K562 (cell line): ENCODE measurements around the gene PRKG1. TPM values are rescaled to one million over a fixed set of nuclear protein-coding genes. Genes with fewer than 3 reads are reported as not detected.

Source experiments
- ATAC-seq: fragments of 200-7000 bp; cut with Tn5 transposase; 3 replicates; pipeline ENCODE4 v1.9.1; 2020; ENCODE audit warnings: moderate library complexity
- BruUV-seq: library from RNA; stranded (reverse); fragments of 400-500 nt; replicated peaks from 2 replicates; lab custom pipeline; 2021; lab: Mats Ljungman, UMichigan
- CTCF ChIA-PET: fragments of 300-600 bp; formaldehyde crosslinking; extraction: SDS; loops from one replicate; lab custom pipeline; 2021; ENCODE audit warnings: low intra/inter-chr PET ratio; lab: Yijun Ruan, JAX
- POLR2A ChIA-PET: fragments of 300-600, 350-650 bp; sonication (Branson Sonifier 250); formaldehyde crosslinking; extraction: SDS; loops from one replicate; lab custom pipeline; 2021; ENCODE audit warnings: antibody characterized with exemption, inconsistent platforms; lab: Yijun Ruan, JAX
- DNase-seq, 4 experiments: peaks; one replicate each; pipeline versions ENCODE4 v3.0.0 to v3.0.0-alpha.2; 2011 to 2018; ENCODE audit warnings: low spot score in 3 of 4, mixed read lengths in 3 of 4; ENCODE audit errors: extremely low read depth in 1 of 4
- FAIRE-seq: peaks from 2 replicates; lab custom pipeline; 2011; peaks lifted over from hg19 to GRCh38; lab: Jason Lieb, UNC
- H2AFZ ChIP-seq: 2 replicates; pipeline ENCODE4 v1.6.0; 2011; ENCODE audit warnings: low read depth, low read length, control low read depth, inconsistent platforms
- H3K27ac ChIP-seq: fragments of 200-600 bp; 3 replicates; pipeline ENCODE4 v1.8.0; 2011; ENCODE audit warnings: low read depth, mild to moderate bottlenecking, control low read depth, inconsistent platforms, low read length, moderate library complexity, mixed read lengths; ENCODE audit errors: extremely low read depth
- H3K27me3 ChIP-seq, 2 experiments: fragments of 300-600 bp in 1 of 2; 2 replicates in 1 of 2; 3 replicates in 1 of 2; pipeline versions ENCODE4 v1.6.0 to v1.8.0; 2011; ENCODE audit warnings: inconsistent platforms in 2 of 2, low read length in 2 of 2, mild to moderate bottlenecking in 1 of 2, mixed read lengths in 1 of 2, moderate library complexity in 1 of 2; ENCODE audit not compliant: control insufficient read depth in 2 of 2, insufficient read depth in 2 of 2
- H3K36me3 ChIP-seq: fragments of 300-600 bp; 3 replicates; pipeline ENCODE4 v1.8.0; 2011; ENCODE audit warnings: mild to moderate bottlenecking, low read length, inconsistent platforms; ENCODE audit not compliant: control insufficient read depth, insufficient read depth
- H3K4me1 ChIP-seq, 2 experiments: fragments of 200-600 bp in 1 of 2; replicated peaks in 1 of 2; 2 replicates in 1 of 2; 3 replicates in 1 of 2; pipeline versions ENCODE4 v1.5.1 to v1.8.0; 2011; ENCODE audit warnings: inconsistent platforms in 2 of 2, low read length in 2 of 2, mild to moderate bottlenecking in 1 of 2, mixed read lengths in 1 of 2, moderate library complexity in 1 of 2; ENCODE audit not compliant: control insufficient read depth in 2 of 2, insufficient read depth in 2 of 2
- H3K4me2 ChIP-seq: 2 replicates; pipeline ENCODE4 v1.6.1; 2011; ENCODE audit warnings: low read length, control low read depth, inconsistent platforms, mixed read lengths; ENCODE audit not compliant: insufficient read depth
- H3K4me3 ChIP-seq: fragments of 200-600 bp; sonication (generic), shearing (Covaris generic); 2 replicates; pipeline ENCODE4 v1.5.1; 2016; ENCODE audit warnings: control low read depth, inconsistent platforms
- H3K79me2 ChIP-seq: fragments of 200-600 bp; 3 replicates; pipeline ENCODE4 v1.8.0; 2011; ENCODE audit warnings: low read length, inconsistent platforms; ENCODE audit not compliant: control insufficient read depth, insufficient read depth
- H3K9ac ChIP-seq, 2 experiments: 2 replicates each; pipeline versions ENCODE4 v1.6.0 to v1.6.1; 2011; ENCODE audit warnings: low read depth in 2 of 2, low read length in 2 of 2, control low read depth in 1 of 2, inconsistent platforms in 1 of 2, mild to moderate bottlenecking in 1 of 2, mixed read lengths in 1 of 2; ENCODE audit not compliant: insufficient read depth in 1 of 2
- H3K9me1 ChIP-seq: one replicate; pipeline ENCODE4 v1.6.0; 2011; ENCODE audit warnings: inconsistent platforms, mild to moderate bottlenecking, low read length, moderate library complexity; ENCODE audit not compliant: control insufficient read depth, insufficient read depth
- H3K9me3 ChIP-seq: replicated peaks from 2 replicates; pipeline ENCODE4 v1.5.1; 2011; ENCODE audit warnings: low read depth, low read length, inconsistent platforms; ENCODE audit not compliant: control insufficient read depth, insufficient read depth
- H4K20me1 ChIP-seq: replicated peaks from 2 replicates; pipeline ENCODE4 v1.6.1; 2011; ENCODE audit warnings: low read length, inconsistent platforms, mixed read lengths; ENCODE audit not compliant: control insufficient read depth, insufficient read depth
- ATF7 ChIP-seq: fragments of 450-650 bp; IDR thresholded peaks from 2 replicates; pipeline ENCODE4 v1.7.1; 2014; ENCODE audit warnings: mild to moderate bottlenecking, moderate library complexity
- CSDE1 ChIP-seq, 2 experiments: fragments of 450-650 bp; IDR thresholded peaks; 2 replicates each; pipeline ENCODE4 v1.6.1; 2016; ENCODE audit warnings: mild to moderate bottlenecking in 1 of 2
- DACH1 ChIP-seq: fragments of 450-650 bp; IDR thresholded peaks from 2 replicates; pipeline ENCODE4 v1.6.1; 2018; ENCODE audit not compliant: partially characterized antibody
- KAT8 ChIP-seq: fragments of 450-650 bp; IDR thresholded peaks from 2 replicates; pipeline ENCODE4 v1.6.1; 2016; ENCODE audit warnings: low read depth, mild to moderate bottlenecking
- NRF1 ChIP-seq, 2 experiments: fragments of 450-650 bp; IDR thresholded peaks in 1 of 2; conservative IDR thresholded peaks in 1 of 2; 2 replicates each; pipeline ENCODE4 v1.6.1; 2014; ENCODE audit warnings: mild to moderate bottlenecking in 2 of 2
- PTTG1 ChIP-seq: fragments of 450-650 bp; IDR thresholded peaks from 2 replicates; pipeline ENCODE4 v1.6.1; 2016; ENCODE audit warnings: low read depth, mild to moderate bottlenecking, missing genetic modification characterization, missing compliant biosample characterization
- PYGO2 ChIP-seq: fragments of 450-650 bp; IDR thresholded peaks from 2 replicates; pipeline ENCODE4 v1.6.1; 2016; ENCODE audit warnings: mild to moderate bottlenecking, missing genetic modification characterization, moderate library complexity, missing compliant biosample characterization
- RHOXF2B ChIP-seq: fragments of 250-450 bp; sonication (Bioruptor Pico); conservative IDR thresholded peaks from 2 replicates; pipeline ENCODE4 v1.5.1; 2021
- RREB1 ChIP-seq: fragments of 250-450 bp; sonication (Bioruptor Pico); IDR thresholded peaks from 2 replicates; pipeline ENCODE4 v1.4.0; 2020
- SMARCB1 ChIP-seq: IDR thresholded peaks from 2 replicates; pipeline ENCODE4 v1.6.1; 2011; ENCODE audit warnings: improper control_type of control experiment, low read depth; ENCODE audit not compliant: insufficient read length
- ZBTB17 ChIP-seq: fragments of 450-650 bp; formaldehyde crosslinking; IDR thresholded peaks from 2 replicates; pipeline ENCODE4 v1.4.0; 2020; ENCODE audit warnings: mild to moderate bottlenecking
- WGBS: fragments of 100-300 bp; shearing (Covaris generic); methylation state at CpG from one replicate; pipeline ENCODE4 v1.1.6; 2016; ENCODE audit warnings: low coverage, mixed read lengths; ENCODE audit not compliant: insufficient coverage; ENCODE audit errors: missing lambda C conversion rate; 5-methylcytosine and 5-hydroxymethylcytosine counted together
- in situ Hi-C: fragments of 300-500 bp; cut with MboI; formaldehyde crosslinking; loops from 4 replicates; pipeline ENCODE4 v1.15.0; 2018; ENCODE audit warnings: inconsistent platforms, mixed read lengths
- intact Hi-C: fragments of 100-400 bp; cut with micrococcal nuclease; formaldehyde crosslinking; loops from 2 replicates; pipeline ENCODE4 v1.14.2; 2022
- polyA plus RNA-seq, 8 experiments: library from polyadenylated mRNA; depleted of rRNA in 4 of 8; stranded (reverse) in 5 of 8; unstranded in 3 of 8; fragments of >200 nt; fragmentation: Nextera tagmentation in 2 of 8; fragmentation: Illumina TruSeq in 1 of 8; extraction: Ambion mirVana in 2 of 8; extraction: Trizol in 1 of 8; gene quantifications; 2 replicates each; pipeline versions ENCODE4 v1.2.1 to v1.2.3, GENCODE V29; 2011 to 2014; ENCODE audit warnings: inconsistent platforms in 1 of 8, missing spikeins in 1 of 8
- total RNA-seq, 7 experiments: library from RNA; depleted of rRNA in 6 of 7; stranded (reverse); fragments of >200 nt in 6 of 7; fragmentation: Illumina TruSeq in 2 of 7; extraction: Trizol in 2 of 7; gene quantifications; 2 replicates each; pipeline versions ENCODE4 v1.2.1 to v1.2.3, GENCODE V29; 2011 to 2021; ENCODE audit warnings: low replicate concordance in 1 of 7

Gene PRKG1
- total and polyA plus RNA-seq, 9 of the 15 experiments (the other 6 are each of a cell fraction or from before 2014, with no cell fraction given) = 0.22 TPM; not detected in 8

DNA sequence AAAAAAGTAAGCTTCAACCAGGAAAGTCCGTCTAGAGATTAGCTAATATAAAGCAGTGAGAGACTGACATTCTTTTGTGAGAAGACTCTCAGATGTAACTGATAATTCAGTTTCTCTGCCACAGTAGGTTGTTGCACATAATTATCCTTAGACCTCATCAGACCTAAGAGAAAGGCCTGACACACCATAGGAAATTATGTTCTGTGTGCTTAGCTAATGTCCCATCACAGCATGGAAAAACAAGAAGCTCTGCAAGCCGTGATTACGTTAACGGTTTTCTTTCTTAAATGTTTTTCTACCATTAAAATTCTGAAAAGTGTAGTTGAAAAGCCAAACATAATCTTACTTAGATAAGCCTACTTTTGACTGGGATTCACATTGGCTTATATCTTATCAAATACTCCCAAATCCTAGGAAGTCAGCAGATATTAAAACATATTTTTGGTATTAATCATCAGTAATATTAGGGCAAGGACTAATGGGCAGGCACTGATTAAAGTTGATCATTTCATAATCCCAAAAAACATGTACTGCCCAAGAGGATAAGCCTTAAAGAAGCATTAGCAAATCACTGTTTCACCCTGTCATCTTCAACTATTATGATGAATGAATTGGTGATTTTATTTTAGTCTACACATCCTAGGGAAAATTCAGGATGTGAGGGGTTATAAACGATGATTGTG lies 619.9 kb downstream of the PRKG1 start:
- intact Hi-C loops = no loop called here
- H3K27ac ChIP-seq = no peak overlapping the region
- no peak overlapping the region for H3K9ac ChIP-seq
- peaks cover 32% of the 10 kb centered on the region for H3K79me2 ChIP-seq
- no TSS peak for BruUV-seq
- POLR2A ChIA-PET = interaction anchor here (1.0 kb wide), 1 partner anchor 10 kb away, joined by 3 read pairs; no protein-coding TSS in a partner anchor
- CTCF ChIA-PET = no interaction called here
- H3K4me1 ChIP-seq = peaks cover 12 to 15% of the 10 kb centered on the region in 2 experiments; a peak in 4 of 5 replicates
- ATAC-seq = no peak
- H3K27me3 ChIP-seq = no peaks in the 10 kb centered on the region
- no peaks in the 10 kb centered on the region for H3K9me3 ChIP-seq
- DNase-seq = no peak
- no peak overlapping the region for H3K4me2 ChIP-seq
- no peak overlapping the region for H3K4me3 ChIP-seq
- H2AFZ ChIP-seq = no peak overlapping the region
- no peak for FAIRE-seq
- H3K9me1 ChIP-seq = no peaks in the 10 kb centered on the region
- peaks cover 8% of the 10 kb centered on the region; the same call in 1 of the 2 replicates for H4K20me1 ChIP-seq
- in situ Hi-C loops = no loop called here
- TF ChIP-seq DACH1 = peak; percentile 18
- no peak for TF ChIP-seq SMARCB1
- WGBS = 56% methylated on average over 5 of the region's 5 CpGs
- peaks cover 29% of the 10 kb centered on the region; the same call in 2 of the 3 replicates for H3K36me3 ChIP-seq

- Histone ChIP-seq H2AFZ (no peak overlapping the region), H3K4me2 (no peak overlapping the region), H3K9ac (no peak overlapping the region), H3K79me2 (peaks cover 34% of the 10 kb centered on the region), H3K27me3 (no peaks in the 10 kb centered on the region), H3K4me3 (no peak overlapping the region), H3K27ac (no peak overlapping the region), H3K4me1 (peaks cover 13 to 18% of the 10 kb centered on the region in 2 experiments), H3K9me1 (no peaks in the 10 kb centered on the region), H4K20me1 (peaks cover 8% of the 10 kb centered on the region; the same call in 1 of the 2 replicates), H3K36me3 (peaks cover 29% of the 10 kb centered on the region; the same call in 2 of the 3 replicates), H3K9me3 (no peaks in the 10 kb centered on the region)
- CTCF ChIA-PET = no interaction called here
- in situ Hi-C loops = no loop called here
- WGBS = 90% methylated on average over 1 of the region's 1 CpG
- DNase-seq = no peak
- POLR2A ChIA-PET = no interaction called here
- intact Hi-C loops = no loop called here
- no TSS peak for BruUV-seq
- ATAC-seq = no peak
- FAIRE-seq = no peak
- TF ChIP-seq PYGO2 (tag) (no peak), RREB1 (CRISPR knock-in tag) (no peak), KAT8 (no peak), NRF1 (conservative IDR thresholded peaks at IDR 0.05 in 1 of 2, IDR thresholded peaks at IDR 0.05 in 1 of 2) (no peak), RHOXF2B (CRISPR knock-in tag) (no peak), ZBTB17 (CRISPR knock-in tag) (no peak), PTTG1 (no peak), CSDE1 (IDR thresholded peaks at IDR 0.05) (no peak), ATF7 (no peak)
Observed at GRCh38 chr10:51696251-51696650, 622.0 kb downstream of the PRKG1 start.
